Left renal cortex interstitium (tissue), 4 donors: ENCODE measurements around the gene AHSA1. TPM values are rescaled to one million over a fixed set of nuclear protein-coding genes. Genes with fewer than 3 reads are reported as not detected.

ENCODE experiments used
- DNase-seq, 4 donors: peaks; one replicate each; pipeline ENCODE4 v3.0.0-alpha.2; 2013; ENCODE audit warnings: low read depth in 4 of 4, low spot score in 2 of 4, missing footprints in 1 of 4
- polyA plus RNA-seq, 4 donors: library from polyadenylated mRNA; unstranded; fragments of 120-200 nt; gene quantifications; one replicate each; pipeline ENCODE4 v1.2.1, GENCODE V29; 2013; ENCODE audit not compliant: insufficient read length in 4 of 4

Gene AHSA1
- polyA plus RNA-seq, 4 donors = 186 to 225 (median 202) TPM

DNA sequence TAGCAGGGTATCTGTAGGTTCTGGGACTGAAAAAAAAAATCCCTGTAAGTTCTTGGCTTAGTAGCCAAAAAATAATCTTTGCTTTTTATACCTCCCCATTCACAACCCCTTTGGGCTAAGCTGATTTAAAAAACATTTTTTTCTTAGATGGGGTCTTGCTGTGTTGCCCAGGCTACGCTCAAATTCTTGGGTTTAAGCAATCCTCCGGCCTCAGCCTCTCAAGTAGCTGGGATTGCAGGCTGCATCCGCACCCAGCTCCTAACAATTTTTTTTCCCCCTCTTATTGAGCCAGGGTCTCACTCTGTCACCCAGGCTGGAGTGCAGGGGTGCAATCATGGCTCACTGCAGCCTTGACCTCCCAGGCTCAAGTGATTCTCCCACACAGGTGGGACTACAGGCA lies 49.9 kb downstream of the AHSA1 start:
- no peak for DNase-seq

DNA sequence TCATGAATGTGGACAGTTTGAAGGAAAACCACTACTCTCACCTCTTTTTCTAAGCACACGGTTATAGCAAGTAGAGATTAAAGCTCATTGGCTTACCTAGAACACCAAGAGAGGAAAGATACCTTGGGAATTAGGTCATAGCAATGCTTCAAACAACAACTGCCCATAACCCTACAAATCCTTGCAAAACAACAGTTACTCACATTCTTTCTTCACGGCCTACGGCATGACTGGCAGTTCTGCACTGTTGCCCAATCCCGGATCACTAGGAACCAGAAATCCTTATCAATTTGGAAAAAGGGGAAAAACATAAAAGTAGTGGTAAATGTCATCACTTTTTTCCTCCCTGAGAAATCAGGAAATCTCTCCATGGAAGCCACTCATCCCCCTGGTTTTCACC lies 50.4 kb downstream of the AHSA1 start:
- DNase-seq = no peak

DNA sequence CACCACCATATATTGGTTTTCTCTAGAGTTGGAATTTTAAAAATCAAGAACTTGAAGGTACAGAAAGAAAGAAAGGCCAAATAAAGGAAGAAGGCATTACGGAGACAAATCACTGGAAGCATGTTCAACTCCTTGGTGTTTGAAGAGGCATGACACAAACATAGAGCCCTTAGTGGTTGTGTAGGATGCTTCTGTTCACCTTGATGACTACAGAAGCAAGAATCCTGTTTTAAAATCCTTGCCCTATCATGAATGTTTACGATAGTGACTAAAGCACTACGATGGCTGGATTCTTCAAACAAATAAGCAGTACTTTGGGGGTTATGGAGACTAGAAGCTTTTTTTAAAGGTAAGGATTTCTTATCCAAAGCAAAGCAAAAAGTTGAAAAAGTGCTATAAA lies 51.0 kb downstream of the AHSA1 start:
- no peak for DNase-seq

DNA sequence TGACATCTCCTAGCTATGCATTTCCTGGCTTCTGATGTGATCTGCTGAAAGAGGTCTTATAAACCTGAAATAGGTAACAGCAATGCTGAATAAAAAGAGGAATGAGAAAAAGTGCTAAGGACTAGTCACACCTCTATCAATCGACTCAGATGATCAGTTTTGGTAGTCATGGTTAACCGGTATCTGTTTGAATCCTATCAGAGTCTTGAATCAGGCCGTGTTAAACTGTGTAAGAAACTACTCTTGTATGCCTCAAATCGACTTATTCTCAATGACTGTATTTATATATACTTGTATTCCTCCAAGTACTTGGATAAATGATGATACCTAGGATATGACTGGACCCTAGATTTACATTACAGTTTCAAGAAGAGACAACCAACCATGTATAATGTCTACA lies 51.5 kb downstream of the AHSA1 start:
- no peak for DNase-seq

DNA sequence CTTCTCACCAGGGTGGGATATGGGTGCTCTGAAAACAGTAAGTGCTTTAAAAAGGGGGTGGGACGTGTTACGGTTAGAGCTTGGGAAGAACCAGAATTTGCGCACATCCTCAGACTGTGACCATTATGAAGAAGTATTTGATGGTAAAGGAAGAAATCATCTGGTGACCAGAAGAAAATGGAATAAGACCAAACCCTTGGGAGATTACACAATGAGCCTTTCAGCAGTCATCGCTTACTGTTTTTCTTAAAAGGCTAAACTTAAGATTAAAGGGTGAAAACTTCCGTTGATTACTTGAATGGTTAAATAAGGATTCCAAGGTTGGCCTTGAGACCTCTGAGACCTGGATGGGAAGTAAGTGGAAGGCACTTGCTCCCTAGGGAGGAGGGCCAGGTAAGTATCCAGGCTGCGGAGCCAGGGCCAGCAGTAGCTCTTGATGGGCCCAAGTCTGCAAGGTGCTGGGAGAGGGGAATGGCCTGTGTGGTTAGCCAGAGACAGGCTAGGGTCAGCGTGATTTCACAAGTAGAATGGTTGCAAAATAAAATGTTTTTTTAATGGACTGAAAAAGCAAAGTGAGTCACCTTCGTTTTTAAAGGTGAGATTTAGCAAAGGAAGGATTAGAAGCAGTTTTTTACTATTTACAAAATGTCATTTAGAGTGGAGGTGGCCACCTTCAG lies 53.7 kb downstream of the AHSA1 start:
- no peak for DNase-seq

DNA sequence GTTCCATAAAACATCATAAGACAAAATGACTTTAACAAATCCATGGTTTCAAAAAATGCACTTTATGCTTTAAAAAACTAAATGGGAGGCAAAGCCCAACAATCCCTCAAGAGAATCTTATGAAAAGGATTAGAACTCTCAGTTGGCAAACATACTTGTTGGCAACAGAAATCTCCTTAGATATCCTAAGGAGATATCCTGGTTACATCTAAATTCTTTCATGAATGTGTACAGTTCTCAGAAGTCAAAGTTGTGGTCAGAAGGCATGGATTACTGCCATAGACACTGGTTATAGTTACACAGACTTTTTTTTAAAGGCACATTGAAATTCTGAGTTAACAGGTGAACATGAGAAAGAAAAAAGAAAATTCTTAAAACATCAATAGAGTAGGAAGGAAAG lies 58.2 kb downstream of the AHSA1 start:
- no peak for DNase-seq

Other genes with a start within 250 kb of the AHSA1 start
- gene NGB, start 186.9 kb upstream of the AHSA1 start, polyA plus RNA-seq = not detected
- gene POMT2, start 137.2 kb upstream of the AHSA1 start, polyA plus RNA-seq = 10 to 100 TPM; 34.2 to 55.2 (median 47.0) TPM
- gene GSTZ1, start 137.1 kb upstream of the AHSA1 start, polyA plus RNA-seq = 10 to 100 TPM; 23.5 to 30.0 (median 27.7) TPM
- 10 to 100 TPM; 18.4 to 27.1 (median 21.6) TPM for gene TMED8, start 81.0 kb upstream of the AHSA1 start, polyA plus RNA-seq
- 10 to 100 TPM in 1 of 4 donors, 1 to 10 TPM in 3; 6.7 to 10.9 (median 8.5) TPM for gene SAMD15, start 80.7 kb upstream of the AHSA1 start, polyA plus RNA-seq
- 1 to 10 TPM; 1.8 to 4.1 (median 2.6) TPM for gene NOXRED1, start 34.6 kb upstream of the AHSA1 start, polyA plus RNA-seq
- 10 to 100 TPM; 30.3 to 36.9 (median 31.2) TPM for gene VIPAS39, start 492 bp upstream of the AHSA1 start, polyA plus RNA-seq
- 1 to 10 TPM; 1.3 to 3.6 (median 1.8) TPM for gene ISM2, start 40.7 kb downstream of the AHSA1 start, polyA plus RNA-seq
- gene SPTLC2, start 158.5 kb downstream of the AHSA1 start, polyA plus RNA-seq = 10 to 100 TPM; 67.1 to 71.3 (median 69.1) TPM
- 10 to 100 TPM; 16.7 to 19.0 (median 17.2) TPM for gene ALKBH1, start 249.9 kb downstream of the AHSA1 start, polyA plus RNA-seq